Smooth muscle cell (in vitro differentiated cells): Measurements from ENCODE around the gene DMBT1. TPM values are rescaled to one million over a fixed set of nuclear protein-coding genes. Genes with fewer than 3 reads are reported as not detected.

ENCODE experiments used
- DNase-seq: peaks from one replicate; lab custom pipeline; 2025; ENCODE audit not compliant: unreplicated experiment; lab: John Stamatoyannopoulos, UW
- H2AFZ ChIP-seq: fragments of 200-600 bp; sonication (generic); 2 replicates; pipeline ENCODE4 v1.6.0; 2016; ENCODE audit warnings: antibody characterized with exemption, low read depth, mild to moderate bottlenecking
- H3F3A ChIP-seq: fragments of 200-600 bp; sonication (generic); 2 replicates; pipeline ENCODE4 v1.6.0; 2017; ENCODE audit warnings: antibody characterized with exemption, low read depth
- H3K27ac ChIP-seq: fragments of 200-600 bp; sonication (generic); 2 replicates; pipeline ENCODE4 v1.5.1; 2016; ENCODE audit warnings: low read depth, mild to moderate bottlenecking
- H3K27me3 ChIP-seq: fragments of 200-600 bp; sonication (generic); 2 replicates; pipeline ENCODE4 v1.6.1; 2016; ENCODE audit warnings: low read depth, mild to moderate bottlenecking
- H3K36me3 ChIP-seq: fragments of 200-600 bp; sonication (generic); 2 replicates; pipeline ENCODE4 v1.5.1; 2016; ENCODE audit warnings: low read depth
- H3K4me1 ChIP-seq: fragments of 200-600 bp; sonication (generic); 2 replicates; pipeline ENCODE4 v1.5.1; 2016; ENCODE audit warnings: low read depth
- H3K4me2 ChIP-seq: fragments of 200-600 bp; sonication (generic); 2 replicates; pipeline ENCODE4 v1.6.0; 2016; ENCODE audit warnings: mild to moderate bottlenecking
- H3K4me3 ChIP-seq: fragments of 200-600 bp; sonication (generic); 2 replicates; pipeline ENCODE4 v1.5.1; 2016; ENCODE audit warnings: mild to moderate bottlenecking
- H3K79me2 ChIP-seq: fragments of 200-600 bp; sonication (generic); 2 replicates; pipeline ENCODE4 v1.6.0; 2016; ENCODE audit warnings: low read depth, mild to moderate bottlenecking
- H3K9ac ChIP-seq: fragments of 200-600 bp; sonication (generic); 2 replicates; pipeline ENCODE4 v1.6.0; 2016; ENCODE audit warnings: low read depth
- H3K9me3 ChIP-seq: fragments of 200-600 bp; sonication (generic); replicated peaks from 2 replicates; pipeline ENCODE4 v1.5.1; 2016; ENCODE audit warnings: low read depth
- H4K20me1 ChIP-seq: fragments of 200-600 bp; sonication (generic); 2 replicates; pipeline ENCODE4 v1.6.0; 2016; ENCODE audit warnings: low read depth
- WGBS: methylation state at CpG from one replicate; pipeline ENCODE4 v1.1.7; 2016; ENCODE audit warnings: low lambda C conversion rate; 5-methylcytosine and 5-hydroxymethylcytosine counted together
- polyA plus RNA-seq: library from polyadenylated mRNA; unstranded; fragments of >200 nt; fragmentation: Nextera tagmentation; extraction: Ambion mirVana; gene quantifications from 2 replicates; pipeline ENCODE4 v1.2.1, GENCODE V29; 2016
- total RNA-seq: library from RNA; depleted of rRNA; stranded (reverse); fragments of >200 nt; gene quantifications from 2 replicates; pipeline ENCODE4 v1.2.3, GENCODE V29; 2014
- TF ChIP-seq, protein P1 (sequence below): fragments of 200-600 bp; sonication (generic); IDR thresholded peaks from 2 replicates; pipeline ENCODE4 v1.5.1; 2017; ENCODE audit warnings: borderline replicate concordance, mild to moderate bottlenecking, antibody characterized with exemption; ENCODE audit not compliant: insufficient read depth, poor library complexity, severe bottlenecking

DMBT1 gene
- total and polyA plus RNA-seq, 2 experiments from 2014 or later = not detected

DNA sequence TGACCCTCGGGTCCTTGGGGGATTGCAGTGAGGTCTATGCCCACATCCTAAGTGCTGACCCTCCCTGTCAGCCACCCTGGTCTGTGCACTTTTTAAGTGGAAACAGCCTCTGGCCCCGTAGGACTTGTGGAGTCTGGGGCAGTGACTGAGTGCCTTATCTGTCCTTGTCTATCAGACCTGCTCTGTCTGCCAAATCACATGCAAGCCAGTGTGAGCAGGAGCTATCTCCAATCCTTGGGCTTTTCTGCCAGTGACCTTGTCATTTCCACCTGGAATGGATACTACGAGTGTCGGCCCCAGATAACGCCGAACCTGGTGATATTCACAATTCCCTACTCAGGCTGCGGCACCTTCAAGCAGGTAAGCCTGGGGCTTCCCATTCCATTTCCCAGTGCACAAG, 76.4 kb downstream of the DMBT1 start:
- no peak overlapping the region for H2AFZ ChIP-seq
- TF ChIP-seq, protein P1, sequence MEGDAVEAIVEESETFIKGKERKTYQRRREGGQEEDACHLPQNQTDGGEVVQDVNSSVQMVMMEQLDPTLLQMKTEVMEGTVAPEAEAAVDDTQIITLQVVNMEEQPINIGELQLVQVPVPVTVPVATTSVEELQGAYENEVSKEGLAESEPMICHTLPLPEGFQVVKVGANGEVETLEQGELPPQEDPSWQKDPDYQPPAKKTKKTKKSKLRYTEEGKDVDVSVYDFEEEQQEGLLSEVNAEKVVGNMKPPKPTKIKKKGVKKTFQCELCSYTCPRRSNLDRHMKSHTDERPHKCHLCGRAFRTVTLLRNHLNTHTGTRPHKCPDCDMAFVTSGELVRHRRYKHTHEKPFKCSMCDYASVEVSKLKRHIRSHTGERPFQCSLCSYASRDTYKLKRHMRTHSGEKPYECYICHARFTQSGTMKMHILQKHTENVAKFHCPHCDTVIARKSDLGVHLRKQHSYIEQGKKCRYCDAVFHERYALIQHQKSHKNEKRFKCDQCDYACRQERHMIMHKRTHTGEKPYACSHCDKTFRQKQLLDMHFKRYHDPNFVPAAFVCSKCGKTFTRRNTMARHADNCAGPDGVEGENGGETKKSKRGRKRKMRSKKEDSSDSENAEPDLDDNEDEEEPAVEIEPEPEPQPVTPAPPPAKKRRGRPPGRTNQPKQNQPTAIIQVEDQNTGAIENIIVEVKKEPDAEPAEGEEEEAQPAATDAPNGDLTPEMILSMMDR = no peak
- no peak overlapping the region for H3K4me2 ChIP-seq
- no peaks in the 10 kb centered on the region for H3K9me3 ChIP-seq
- H3K27me3 ChIP-seq = no peaks in the 10 kb centered on the region
- WGBS = 83% methylated on average over 7 of the region's 7 CpGs
- no peak for DNase-seq
- no peaks in the 10 kb centered on the region for H4K20me1 ChIP-seq
- no peaks in the 10 kb centered on the region for H3F3A ChIP-seq
- no peak overlapping the region for H3K9ac ChIP-seq
- no peaks in the 10 kb centered on the region for H3K79me2 ChIP-seq
- H3K4me3 ChIP-seq = no peak overlapping the region
- H3K4me1 ChIP-seq = no peaks in the 10 kb centered on the region
- H3K27ac ChIP-seq = no peak overlapping the region
- no peaks in the 10 kb centered on the region for H3K36me3 ChIP-seq

- TF ChIP-seq, protein P1 = no peak
- H3K4me2 ChIP-seq = no peak overlapping the region
- no peak overlapping the region for H3K4me3 ChIP-seq
- no peak overlapping the region for H2AFZ ChIP-seq
- no peak overlapping the region for H3K27ac ChIP-seq
- H3K36me3 ChIP-seq = no peaks in the 10 kb centered on the region
- H3K4me1 ChIP-seq = no peaks in the 10 kb centered on the region
- no peak overlapping the region for H3K9ac ChIP-seq
- H4K20me1 ChIP-seq = no peaks in the 10 kb centered on the region
- WGBS = 67% methylated on average over 2 of the region's 2 CpGs
- H3K27me3 ChIP-seq = no peaks in the 10 kb centered on the region
- DNase-seq = no peak
- H3K9me3 ChIP-seq = no peaks in the 10 kb centered on the region
- H3F3A ChIP-seq = no peaks in the 10 kb centered on the region
- H3K79me2 ChIP-seq = no peaks in the 10 kb centered on the region
These were observed 76.8 kb downstream of the DMBT1 start for GRCh38 chr10:122637376-122637775.

GRCh38 chr10:122638106-122638505, 77.6 kb downstream of the DMBT1 start:
- 91% methylated on average over 6 of the region's 6 CpGs for WGBS

GRCh38 chr10:122639801-122640200, 79.2 kb downstream of the DMBT1 start:
- Histone ChIP-seq H3K9me3 (no peaks in the 10 kb centered on the region), H3K4me3 (no peak overlapping the region), H3K9ac (no peak overlapping the region), H3K4me2 (no peak overlapping the region), H3K36me3 (no peaks in the 10 kb centered on the region), H3K79me2 (no peaks in the 10 kb centered on the region), H2AFZ (no peak overlapping the region), H3K27me3 (no peaks in the 10 kb centered on the region), H3K27ac (no peak overlapping the region), H3F3A (no peaks in the 10 kb centered on the region), H3K4me1 (no peaks in the 10 kb centered on the region), H4K20me1 (no peaks in the 10 kb centered on the region)
- TF ChIP-seq, protein P1 = no peak
- no peak for DNase-seq
- 80% methylated on average over 7 of the region's 7 CpGs for WGBS

More at GRCh38 chr10:122638106-122638505, 77.6 kb downstream of the DMBT1 start:
- Histone ChIP-seq H3K27ac (no peak overlapping the region), H3K27me3 (no peaks in the 10 kb centered on the region), H4K20me1 (no peaks in the 10 kb centered on the region), H3K9ac (no peak overlapping the region), H3K4me3 (no peak overlapping the region), H3K4me2 (no peak overlapping the region), H3K36me3 (no peaks in the 10 kb centered on the region), H3K9me3 (no peaks in the 10 kb centered on the region), H3F3A (no peaks in the 10 kb centered on the region), H3K79me2 (no peaks in the 10 kb centered on the region), H3K4me1 (no peaks in the 10 kb centered on the region), H2AFZ (no peak overlapping the region)
- TF ChIP-seq, protein P1 = no peak
- no peak for DNase-seq
